CD14-positive monocyte (primary cell): ENCODE results near the gene NAT16. TPM values are rescaled to one million over a fixed set of nuclear protein-coding genes. Genes with fewer than 3 reads are reported as not detected.
A peak's percentile ranks its signal among the peaks of the same experiment; 100 is the strongest.

ENCODE experiments used
- DNase-seq, 3 donors: peaks; one replicate each; pipeline ENCODE4 v3.0.0-alpha.2; 2011 to 2022
- H2AFZ ChIP-seq: 2 replicates; pipeline ENCODE4 v1.6.0; 2012; ENCODE audit warnings: mild to moderate bottlenecking, low read depth, low read length, inconsistent platforms; ENCODE audit not compliant: insufficient read depth, poor library complexity, severe bottlenecking
- H3K27ac ChIP-seq, 2 donors: 1 replicate in 1 of 2; 2 replicates in 1 of 2; pipeline ENCODE4 v1.5.1; 2012 to 2013; ENCODE audit warnings: low read length in 2 of 2, control low read depth in 1 of 2, inconsistent platforms in 1 of 2, low read depth in 1 of 2, mild to moderate bottlenecking in 1 of 2
- H3K27me3 ChIP-seq, 2 donors: one replicate each; pipeline versions ENCODE4 v1.6.0 to v1.6.1; 2011 to 2013; ENCODE audit warnings: low read length in 2 of 2; ENCODE audit not compliant: control insufficient read depth in 2 of 2, insufficient read depth in 2 of 2
- H3K36me3 ChIP-seq, 2 donors: replicated peaks in 1 of 2; 1 replicate in 1 of 2; 2 replicates in 1 of 2; pipeline versions ENCODE4 v1.5.1 to v1.6.1; 2012 to 2013; ENCODE audit warnings: low read length in 2 of 2, control low read depth in 1 of 2, inconsistent platforms in 1 of 2, mild to moderate bottlenecking in 1 of 2; ENCODE audit not compliant: insufficient read depth in 2 of 2, control insufficient read depth in 1 of 2
- H3K4me1 ChIP-seq, 2 donors: 1 replicate in 1 of 2; 2 replicates in 1 of 2; pipeline versions ENCODE4 v1.5.1 to v1.6.1; 2012 to 2013; ENCODE audit warnings: low read length in 2 of 2, control low read depth in 1 of 2, inconsistent platforms in 1 of 2, mild to moderate bottlenecking in 1 of 2, moderate library complexity in 1 of 2; ENCODE audit not compliant: insufficient read depth in 2 of 2, control insufficient read depth in 1 of 2
- H3K4me2 ChIP-seq: replicated peaks from 2 replicates; pipeline ENCODE3; 2012; ENCODE audit warnings: low read length, moderate library complexity, mild to moderate bottlenecking; ENCODE audit not compliant: poor library complexity, severe bottlenecking; ENCODE audit errors: extremely low read depth
- H3K4me3 ChIP-seq, 3 experiments: fragments of 200-600 bp in 1 of 3; sonication (generic) in 1 of 3; replicated peaks in 1 of 3; 1 replicate in 2 of 3; 2 replicates in 1 of 3; pipeline ENCODE4 v1.5.1; 2011 to 2013; ENCODE audit warnings: low read length in 3 of 3, mild to moderate bottlenecking in 3 of 3, control low read depth in 2 of 3, low read depth in 2 of 3, inconsistent platforms in 1 of 3, moderate library complexity in 1 of 3
- H3K79me2 ChIP-seq: 2 replicates; pipeline ENCODE4 v1.6.0; 2012; ENCODE audit warnings: mild to moderate bottlenecking, control low read depth, inconsistent platforms, low read length, moderate library complexity; ENCODE audit not compliant: insufficient read depth
- H3K9ac ChIP-seq: 2 replicates; pipeline ENCODE4 v1.6.0; 2017; ENCODE audit warnings: low read length, mild to moderate bottlenecking; ENCODE audit not compliant: insufficient read depth, poor library complexity, severe bottlenecking
- H3K9me3 ChIP-seq, 2 donors: replicated peaks in 1 of 2; 1 replicate in 1 of 2; 2 replicates in 1 of 2; pipeline versions ENCODE4 v1.5.1 to v1.6.1; 2012 to 2013; ENCODE audit warnings: low read length in 2 of 2, control low read depth in 1 of 2; ENCODE audit not compliant: control insufficient read depth in 1 of 2, insufficient read depth in 1 of 2
- H4K20me1 ChIP-seq: 2 replicates; pipeline ENCODE4 v1.6.0; 2012; ENCODE audit warnings: mild to moderate bottlenecking, low read length, control low read depth, moderate library complexity; ENCODE audit not compliant: insufficient read depth
- H3K27ac Mint-ChIP-seq, 7 donors: one replicate each; pipeline ENCODE4 v1.8.0; 2020; ENCODE audit warnings: mild to moderate bottlenecking in 7 of 7, mixed read lengths in 7 of 7, moderate library complexity in 6 of 7, inconsistent platforms in 2 of 7
- H3K27me3 Mint-ChIP-seq, 3 donors: one replicate each; pipeline ENCODE4 v1.8.0; 2021 to 2022; ENCODE audit warnings: low read depth in 3 of 3, mild to moderate bottlenecking in 3 of 3, mixed read lengths in 3 of 3, moderate library complexity in 3 of 3, inconsistent platforms in 1 of 3
- H3K36me3 Mint-ChIP-seq, 2 donors: one replicate each; pipeline ENCODE4 v1.8.0; 2020; ENCODE audit warnings: mixed read lengths in 2 of 2, inconsistent platforms in 1 of 2, mild to moderate bottlenecking in 1 of 2
- H3K4me1 Mint-ChIP-seq: one replicate; pipeline ENCODE4 v1.8.0; 2020; ENCODE audit warnings: mild to moderate bottlenecking, mixed read lengths
- H3K4me3 Mint-ChIP-seq, 2 donors: one replicate each; pipeline ENCODE4 v1.8.0; 2020; ENCODE audit warnings: mild to moderate bottlenecking in 2 of 2, mixed read lengths in 2 of 2, moderate library complexity in 1 of 2
- H3K9me3 Mint-ChIP-seq, 7 donors: one replicate each; pipeline ENCODE4 v1.8.0; 2020 to 2022; ENCODE audit warnings: mixed read lengths in 7 of 7, mild to moderate bottlenecking in 6 of 7, moderate library complexity in 6 of 7, inconsistent platforms in 2 of 7
- CTCF ChIP-seq: fragments of 200-600 bp; IDR thresholded peaks from one replicate; pipeline ENCODE4 v1.8.0; 2022; ENCODE audit warnings: antibody characterized with exemption, mild to moderate bottlenecking
- WGBS: methylation state at CpG from one replicate; pipeline ENCODE4 v1.1.5; 2013; ENCODE audit warnings: missing lambda C conversion rate; ENCODE audit not compliant: insufficient coverage; 5-methylcytosine and 5-hydroxymethylcytosine counted together
- intact Hi-C, 2 donors: fragments of 100-400 bp; cut with micrococcal nuclease; formaldehyde crosslinking; loops; one replicate each; pipeline versions ENCODE4 v1.15.0 to v1.15.1; 2023
- polyA plus RNA-seq, 3 donors: library from polyadenylated mRNA; depleted of rRNA in 1 of 3; unstranded in 2 of 3; stranded (reverse) in 1 of 3; fragments of 300-500 nt in 2 of 3; fragments of >200 nt in 1 of 3; fragmentation: Illumina TruSeq in 2 of 3; gene quantifications; 1 replicate in 2 of 3; 2 replicates in 1 of 3; pipeline ENCODE4 v1.2.3, GENCODE V29; 2012 to 2021

The NAT16 gene
- polyA plus RNA-seq, 3 donors = not detected

GRCh38 chr7:101173752-101174244, 6.3 kb downstream of the NAT16 start:
- H3K4me1 ChIP-seq = peaks cover 41 to 48% of the 10 kb centered on the region in 2 donors
- peaks cover 10 to 26% of the 10 kb centered on the region in 2 donors for H3K36me3 Mint-ChIP-seq
- peak overlapping the region in 1 of 7 donors; percentile 75 for H3K27ac Mint-ChIP-seq
- H3K27me3 ChIP-seq = peaks cover 78 to 100% of the 10 kb centered on the region in 2 donors
- no peak overlapping the region for H3K9ac ChIP-seq
- no peak overlapping the region for H2AFZ ChIP-seq
- H3K4me1 Mint-ChIP-seq = peaks cover 47% of the 10 kb centered on the region
- peaks cover 98 to 100% (median 99%) of the 10 kb centered on the region in 3 donors for H3K27me3 Mint-ChIP-seq
- 6% methylated on average over 14 of the region's 16 CpGs for WGBS
- peak; percentile 43 to 62 (median 43) for DNase-seq
- H3K79me2 ChIP-seq = no peaks in the 10 kb centered on the region
- H3K9me3 ChIP-seq = peaks cover 5 to 47% of the 10 kb centered on the region in 2 donors
- no peak overlapping the region for H3K27ac ChIP-seq
- peak overlapping the region in 1 of 2 donors; percentile 87 for H3K4me3 Mint-ChIP-seq
- peaks cover 6 to 50% (median 25%) of the 10 kb centered on the region in 7 donors for H3K9me3 Mint-ChIP-seq
- H3K4me3 ChIP-seq = peak overlapping the region in 1 of 3 experiments; percentile 23
- no peaks in the 10 kb centered on the region for H4K20me1 ChIP-seq
- no peak for TF ChIP-seq CTCF
- intact Hi-C loops = no loop called here
- H3K4me2 ChIP-seq = peak overlapping the region; percentile 20
- no peaks in the 10 kb centered on the region for H3K36me3 ChIP-seq

- H3K27ac Mint-ChIP-seq = peak overlapping the region in 1 of 7 donors; percentile 7
- no peaks in the 10 kb centered on the region for H3K79me2 ChIP-seq
- intact Hi-C loops = no loop called here
- peaks cover 98 to 100% (median 99%) of the 10 kb centered on the region in 3 donors for H3K27me3 Mint-ChIP-seq
- no peak overlapping the region for H2AFZ ChIP-seq
- H3K4me1 Mint-ChIP-seq = peaks cover 50% of the 10 kb centered on the region
- no peak overlapping the region for H3K4me3 ChIP-seq
- whole genome bisulfite sequencing = under 1% methylated on average over 48 of the region's 53 CpGs
- H3K4me3 Mint-ChIP-seq = peak overlapping the region in 1 of 2 donors; percentile 87
- peaks cover 5 to 44% of the 10 kb centered on the region in 2 donors for H3K9me3 ChIP-seq
- no peak overlapping the region for H3K27ac ChIP-seq
- peaks cover 6 to 51% (median 28%) of the 10 kb centered on the region in 7 donors for H3K9me3 Mint-ChIP-seq
- DNase-seq = peak in 1 of 3 donors; percentile 62
- H4K20me1 ChIP-seq = no peaks in the 10 kb centered on the region
- H3K9ac ChIP-seq = no peak overlapping the region
- peak overlapping the region; percentile 20 for H3K4me2 ChIP-seq
- peaks cover 41 to 48% of the 10 kb centered on the region in 2 donors for H3K4me1 ChIP-seq
- peaks cover 80 to 100% of the 10 kb centered on the region in 2 donors for H3K27me3 ChIP-seq
- no peak for TF ChIP-seq CTCF
- H3K36me3 ChIP-seq = no peaks in the 10 kb centered on the region
- H3K36me3 Mint-ChIP-seq = peaks cover 10 to 30% of the 10 kb centered on the region in 2 donors
Measured at GRCh38 chr7:101172854-101173751, 7.0 kb downstream of the NAT16 start.
